Endothelial cell of umbilical vein (primary cell): ENCODE measurements around the gene TNIK. TPM values are rescaled to one million over a fixed set of nuclear protein-coding genes. Genes with fewer than 3 reads are reported as not detected.

Experiments
- BruUV-seq: library from RNA; stranded (reverse); fragments of 400-500 nt; replicated peaks from 2 replicates; lab custom pipeline; 2021; lab: Mats Ljungman, UMichigan
- CTCF ChIA-PET: fragments of 300-600, 350-600 bp; sonication (Branson Sonifier 250); formaldehyde crosslinking; loops from one replicate; lab custom pipeline; 2021; ENCODE audit warnings: antibody characterized with exemption, inconsistent platforms; lab: Charles Lee
- POLR2A ChIA-PET: fragments of 300-600, 350-600 bp; sonication (Branson Sonifier 250); formaldehyde crosslinking; loops from one replicate; lab custom pipeline; 2021; ENCODE audit warnings: antibody characterized with exemption, inconsistent platforms; lab: Charles Lee
- DNase-seq: peaks from one replicate; pipeline ENCODE4 v3.0.0-alpha.2; 2011; ENCODE audit warnings: low read depth, low spot score
- FAIRE-seq: peaks from 2 replicates; lab custom pipeline; 2011; peaks lifted over from hg19 to GRCh38; lab: Jason Lieb, UNC
- H2AFZ ChIP-seq: 2 replicates; pipeline ENCODE4 v1.6.0; 2012; ENCODE audit warnings: low read depth, low read length, control low read depth, inconsistent platforms
- H3K27ac ChIP-seq: 2 replicates; pipeline ENCODE4 v1.5.1; 2011; ENCODE audit warnings: low read depth, mild to moderate bottlenecking, control low read depth, low read length, moderate library complexity; ENCODE audit not compliant: insufficient read depth
- H3K27me3 ChIP-seq, 2 experiments: 2 replicates each; pipeline versions ENCODE4 v1.6.0 to v1.6.1; 2011; ENCODE audit warnings: low read length in 2 of 2, mixed read lengths in 1 of 2; ENCODE audit not compliant: control insufficient read depth in 2 of 2, insufficient read depth in 2 of 2
- H3K36me3 ChIP-seq, 2 experiments: 2 replicates in 1 of 2; 3 replicates in 1 of 2; pipeline ENCODE4 v1.5.1; 2011; ENCODE audit warnings: low read length in 2 of 2, mild to moderate bottlenecking in 1 of 2, moderate library complexity in 1 of 2; ENCODE audit not compliant: control insufficient read depth in 2 of 2, insufficient read depth in 2 of 2; ENCODE audit errors: extremely low read depth in 1 of 2
- H3K4me1 ChIP-seq: 3 replicates; pipeline ENCODE4 v1.5.1; 2011; ENCODE audit warnings: mild to moderate bottlenecking, low read length; ENCODE audit not compliant: control insufficient read depth, insufficient read depth; ENCODE audit errors: extremely low read depth
- H3K4me2 ChIP-seq: 2 replicates; pipeline ENCODE4 v1.6.1; 2011; ENCODE audit warnings: low read length, control low read depth, mixed read lengths; ENCODE audit not compliant: insufficient read depth
- H3K4me3 ChIP-seq, 3 experiments: fragments of 200-600 bp in 1 of 3; sonication (generic), shearing (Covaris generic) in 1 of 3; replicated peaks in 1 of 3; 2 replicates each; pipeline ENCODE4 v1.5.1; 2011 to 2016; ENCODE audit warnings: control low read depth in 3 of 3, low read length in 3 of 3, mild to moderate bottlenecking in 2 of 3, inconsistent platforms in 1 of 3, low read depth in 1 of 3, moderate library complexity in 1 of 3; ENCODE audit not compliant: insufficient read depth in 1 of 3
- H3K79me2 ChIP-seq: 2 replicates; pipeline ENCODE4 v1.6.0; 2012; ENCODE audit warnings: low read length, inconsistent platforms; ENCODE audit not compliant: control insufficient read depth, insufficient read depth
- H3K9ac ChIP-seq: replicated peaks from 2 replicates; pipeline ENCODE3; 2011; ENCODE audit warnings: low read length, control low read depth; ENCODE audit not compliant: insufficient read depth; ENCODE audit errors: extremely low read depth
- H3K9me1 ChIP-seq: replicated peaks from 3 replicates; pipeline ENCODE4 v1.6.0; 2011; ENCODE audit warnings: mild to moderate bottlenecking, low read length; ENCODE audit not compliant: control insufficient read depth, insufficient read depth; ENCODE audit errors: extremely low read depth
- H3K9me3 ChIP-seq: replicated peaks from 2 replicates; pipeline ENCODE4 v1.5.1; 2012; ENCODE audit warnings: low read length, inconsistent platforms; ENCODE audit not compliant: control insufficient read depth, insufficient read depth
- H4K20me1 ChIP-seq: replicated peaks from 2 replicates; pipeline ENCODE3; 2011; ENCODE audit warnings: mild to moderate bottlenecking, low read length; ENCODE audit not compliant: control insufficient read depth, insufficient read depth; ENCODE audit errors: extremely low read depth
- EZH2 ChIP-seq: IDR thresholded peaks from 2 replicates; pipeline ENCODE4 v1.6.1; 2012; ENCODE audit warnings: borderline replicate concordance, low read depth, mild to moderate bottlenecking, moderate library complexity, low read length, inconsistent platforms; ENCODE audit not compliant: severe bottlenecking
- FOS ChIP-seq: IDR thresholded peaks from 2 replicates; pipeline ENCODE4 v1.6.1; 2011; ENCODE audit warnings: mild to moderate bottlenecking, low read length, moderate library complexity, borderline replicate concordance; ENCODE audit not compliant: insufficient read depth
- GATA2 ChIP-seq: IDR thresholded peaks from 2 replicates; pipeline ENCODE4 v1.7.0; 2011; ENCODE audit warnings: low read depth, mild to moderate bottlenecking, moderate library complexity, mixed read lengths, low read length; ENCODE audit not compliant: insufficient read length, insufficient read depth
- JUN ChIP-seq: IDR thresholded peaks from 2 replicates; pipeline ENCODE4 v1.6.1; 2011; ENCODE audit warnings: borderline replicate concordance, low read depth; ENCODE audit not compliant: insufficient read length, insufficient read depth
- MAX ChIP-seq: IDR thresholded peaks from 2 replicates; pipeline ENCODE4 v1.6.1; 2011; ENCODE audit not compliant: insufficient read depth, insufficient read length
- MYC ChIP-seq: IDR thresholded peaks from one replicate; pipeline ENCODE4 v1.6.1; 2011; ENCODE audit warnings: mild to moderate bottlenecking, low read depth, low read length
- POLR2A ChIP-seq: IDR thresholded peaks from 2 replicates; pipeline ENCODE4 v1.6.1; 2012; ENCODE audit warnings: low read depth, mild to moderate bottlenecking, control low read depth, low read length
- POLR2AphosphoS5 ChIP-seq: IDR thresholded peaks from 2 replicates; pipeline ENCODE4 v1.6.1; 2012; ENCODE audit warnings: low read depth, mild to moderate bottlenecking, control low read depth, low read length, moderate library complexity; ENCODE audit not compliant: insufficient read depth
- dilution Hi-C: fragments of 300-500 bp; cut with MboI; formaldehyde crosslinking; loops from one replicate; pipeline ENCODE4 v1.15.0; 2019; ENCODE audit warnings: low sequenced_read_pairs; ENCODE audit not compliant: extremely low pct_ligation_motif_present
- intact Hi-C: fragments of 100-400 bp; cut with micrococcal nuclease; formaldehyde crosslinking; loops from one replicate; pipeline ENCODE4 v1.10.0; 2022
- polyA plus RNA-seq, 4 experiments: library from polyadenylated mRNA; depleted of rRNA in 3 of 4; stranded (reverse) in 3 of 4; unstranded in 1 of 4; fragments of >200 nt; gene quantifications; 2 replicates each; pipeline versions ENCODE4 v1.2.1 to v1.2.3, GENCODE V29; 2011 to 2012; ENCODE audit warnings: missing spikeins in 1 of 4
- total RNA-seq: library from RNA; stranded (reverse); gene quantifications from 2 replicates; pipeline ENCODE4 v1.2.3, GENCODE V29; 2021
- TF ChIP-seq, protein P1 (sequence below), 2 donors: IDR thresholded peaks; 1 replicate in 1 of 2; 2 replicates in 1 of 2; pipeline ENCODE4 v1.5.1; 2011; ENCODE audit warnings: low read length in 2 of 2, mild to moderate bottlenecking in 2 of 2, moderate library complexity in 2 of 2, control low read depth in 1 of 2, inconsistent platforms in 1 of 2, low read depth in 1 of 2; ENCODE audit not compliant: insufficient read depth in 1 of 2; ENCODE audit errors: extremely low read depth in 1 of 2

The TNIK gene
- total and polyA plus RNA-seq, 2 donors (not counting 3 experiments of a cell fraction or from before 2014, with no cell fraction given), result 10.9 to 39.7 TPM

- no peaks in the 10 kb centered on the region for H4K20me1 ChIP-seq
- BruUV-seq, result no TSS peak
- no peaks in the 10 kb centered on the region for H3K9me3 ChIP-seq
- no peak overlapping the region for H3K4me3 ChIP-seq
- no peak overlapping the region for H2AFZ ChIP-seq
- no peaks in the 10 kb centered on the region for H3K27me3 ChIP-seq
- FAIRE-seq (no peak), DNase-seq (no peak)
- POLR2A ChIA-PET, result no interaction called here
- no peak overlapping the region for H3K9ac ChIP-seq
- no peak overlapping the region for H3K4me2 ChIP-seq
- H3K27ac ChIP-seq, result no peak overlapping the region
- H3K9me1 ChIP-seq, result no peaks in the 10 kb centered on the region
- no peaks in the 10 kb centered on the region for H3K79me2 ChIP-seq
- TF ChIP-seq GATA2 (no peak), JUN (no peak), MYC (no peak), FOS (no peak), MAX (no peak), POLR2A (no peak), POLR2AphosphoS5 (no peak), EZH2 (no peak)
- TF ChIP-seq, protein P1, sequence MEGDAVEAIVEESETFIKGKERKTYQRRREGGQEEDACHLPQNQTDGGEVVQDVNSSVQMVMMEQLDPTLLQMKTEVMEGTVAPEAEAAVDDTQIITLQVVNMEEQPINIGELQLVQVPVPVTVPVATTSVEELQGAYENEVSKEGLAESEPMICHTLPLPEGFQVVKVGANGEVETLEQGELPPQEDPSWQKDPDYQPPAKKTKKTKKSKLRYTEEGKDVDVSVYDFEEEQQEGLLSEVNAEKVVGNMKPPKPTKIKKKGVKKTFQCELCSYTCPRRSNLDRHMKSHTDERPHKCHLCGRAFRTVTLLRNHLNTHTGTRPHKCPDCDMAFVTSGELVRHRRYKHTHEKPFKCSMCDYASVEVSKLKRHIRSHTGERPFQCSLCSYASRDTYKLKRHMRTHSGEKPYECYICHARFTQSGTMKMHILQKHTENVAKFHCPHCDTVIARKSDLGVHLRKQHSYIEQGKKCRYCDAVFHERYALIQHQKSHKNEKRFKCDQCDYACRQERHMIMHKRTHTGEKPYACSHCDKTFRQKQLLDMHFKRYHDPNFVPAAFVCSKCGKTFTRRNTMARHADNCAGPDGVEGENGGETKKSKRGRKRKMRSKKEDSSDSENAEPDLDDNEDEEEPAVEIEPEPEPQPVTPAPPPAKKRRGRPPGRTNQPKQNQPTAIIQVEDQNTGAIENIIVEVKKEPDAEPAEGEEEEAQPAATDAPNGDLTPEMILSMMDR (IDR thresholded peaks at IDR 0.05; ENCODE audit: extremely low read depth in 1 of 2, insufficient read depth in 1 of 2, low read depth in 1 of 2, low read length in 2 of 2), result no peak
- no peaks in the 10 kb centered on the region for H3K4me1 ChIP-seq
- CTCF ChIA-PET, result no interaction called here
- H3K36me3 ChIP-seq, result peaks cover 3 to 8% of the 10 kb centered on the region in 2 experiments
- intact Hi-C loops, result no loop called here
- dilution Hi-C loops, result no loop called here
Measured at GRCh38 chr3:171127611-171128010, 332.6 kb downstream of the TNIK start.
